Measurements from ENCODE around the gene GMDS. TPM values are rescaled to one million over a fixed set of nuclear protein-coding genes. Genes with fewer than 3 reads are reported as not detected.

The GMDS gene
- total and polyA plus RNA-seq, 2 of the 4 experiments (the other 2 are of a cell fraction), result 7.3 to 21.9 TPM

DNA sequence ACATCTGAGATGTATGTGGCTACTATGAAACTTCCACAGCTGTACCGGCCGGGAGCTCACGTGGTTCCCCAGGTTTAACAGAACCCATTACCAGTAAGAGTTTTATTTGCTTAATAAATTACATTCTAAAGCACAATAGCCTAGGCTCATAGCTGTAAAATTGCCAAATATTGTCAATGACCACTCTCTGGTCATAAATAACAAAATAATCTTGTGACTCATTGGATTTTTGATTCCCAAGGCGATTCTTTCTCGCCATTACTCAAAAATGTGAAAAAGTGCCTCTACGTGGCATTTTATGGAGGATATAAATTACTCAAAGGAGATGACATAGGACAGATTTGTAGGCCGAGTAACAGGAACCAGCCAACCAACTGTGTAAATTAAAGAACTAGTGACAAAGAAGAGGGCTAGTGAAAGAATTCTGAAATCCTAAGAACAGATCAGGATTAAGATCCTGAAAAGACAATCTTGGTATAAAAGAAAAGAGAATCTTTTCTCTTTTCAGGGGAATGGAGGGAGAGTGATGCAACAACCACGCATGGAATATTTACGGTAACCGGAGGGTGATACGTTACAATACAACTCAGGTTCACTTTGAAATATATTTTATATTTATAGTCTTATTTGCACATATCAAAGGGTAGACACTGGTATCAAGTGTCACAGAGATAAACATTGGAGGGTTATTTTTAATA lies 436.0 kb downstream of the GMDS start:
- no peak overlapping the region for H3K4ac ChIP-seq (ENCODE audit: low read depth, low read length)
- no peak overlapping the region for H3K56ac ChIP-seq (ENCODE audit: extremely low read depth, insufficient read depth, low read length)
- in situ Hi-C loops (cut with MboI; ENCODE audit: low sequenced_read_pairs) (no loop called here), dilution Hi-C loops (cut with HindIII; ENCODE audit: low sequenced_read_pairs, unreplicated experiment) (no loop called here), intact Hi-C loops (cut with micrococcal nuclease) (no loop called here)
- H2BK5ac ChIP-seq (ENCODE audit: low read depth, low read length, poor library complexity, severe bottlenecking), result no peak overlapping the region
- H4K8ac ChIP-seq (ENCODE audit: low read depth in 2 of 2, low read length in 2 of 2), result no peak overlapping the region
- H2BK15ac ChIP-seq (ENCODE audit: low read depth, low read length), result no peak overlapping the region
- no peaks in the 10 kb centered on the region for H3K36me3 ChIP-seq (ENCODE audit: control insufficient read depth, insufficient read depth, low read length)
- H3K14ac ChIP-seq (replicated peaks; ENCODE audit: low read depth, low read length), result no peak overlapping the region
- ChIA-PET CTCF (no interaction called here), POLR2A (ENCODE audit: unreplicated experiment) (no interaction called here)
- no TSS peak for BruUV-seq (replicated peaks)
- H3K9ac ChIP-seq (ENCODE audit: low read depth, low read length), result no peak overlapping the region
- H3K27ac ChIP-seq (ENCODE audit: insufficient read depth, low read length), result no peak overlapping the region
- H3K4me2 ChIP-seq (ENCODE audit: low read depth, low read length), result no peak overlapping the region
- no peak overlapping the region for H3K18ac ChIP-seq (ENCODE audit: low read depth, low read length)
- no CpG with 5 or more reads among the region's 11 CpGs for WGBS, 2 experiments (ENCODE audit: extremely low coverage in 2 of 2, insufficient read length in 1 of 2)
- H3K4me3 ChIP-seq (ENCODE audit: insufficient read depth, low read depth, low read length), result no peak overlapping the region
- no peaks in the 10 kb centered on the region for H3K9me1 ChIP-seq (ENCODE audit: insufficient read depth, low read length)
- DNase-seq, result no peak
- H3K9me3 ChIP-seq (ENCODE audit: control insufficient read depth, insufficient read depth, low read length), result no peaks in the 10 kb centered on the region
- H2BK20ac ChIP-seq (ENCODE audit: low read depth, low read length), result no peak overlapping the region
- H4K5ac ChIP-seq (ENCODE audit: low read depth, low read length), result no peak overlapping the region
- H2AK5ac ChIP-seq (ENCODE audit: low read depth, low read length), result no peak overlapping the region
- no peak overlapping the region for H2AFZ ChIP-seq (replicated peaks; ENCODE audit: low read length, poor library complexity)
- TF ChIP-seq, protein P1, sequence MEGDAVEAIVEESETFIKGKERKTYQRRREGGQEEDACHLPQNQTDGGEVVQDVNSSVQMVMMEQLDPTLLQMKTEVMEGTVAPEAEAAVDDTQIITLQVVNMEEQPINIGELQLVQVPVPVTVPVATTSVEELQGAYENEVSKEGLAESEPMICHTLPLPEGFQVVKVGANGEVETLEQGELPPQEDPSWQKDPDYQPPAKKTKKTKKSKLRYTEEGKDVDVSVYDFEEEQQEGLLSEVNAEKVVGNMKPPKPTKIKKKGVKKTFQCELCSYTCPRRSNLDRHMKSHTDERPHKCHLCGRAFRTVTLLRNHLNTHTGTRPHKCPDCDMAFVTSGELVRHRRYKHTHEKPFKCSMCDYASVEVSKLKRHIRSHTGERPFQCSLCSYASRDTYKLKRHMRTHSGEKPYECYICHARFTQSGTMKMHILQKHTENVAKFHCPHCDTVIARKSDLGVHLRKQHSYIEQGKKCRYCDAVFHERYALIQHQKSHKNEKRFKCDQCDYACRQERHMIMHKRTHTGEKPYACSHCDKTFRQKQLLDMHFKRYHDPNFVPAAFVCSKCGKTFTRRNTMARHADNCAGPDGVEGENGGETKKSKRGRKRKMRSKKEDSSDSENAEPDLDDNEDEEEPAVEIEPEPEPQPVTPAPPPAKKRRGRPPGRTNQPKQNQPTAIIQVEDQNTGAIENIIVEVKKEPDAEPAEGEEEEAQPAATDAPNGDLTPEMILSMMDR (conservative IDR thresholded peaks at IDR 0.05; ENCODE audit: low read depth, low read length), result no peak
- no peak for TF ChIP-seq MAZ (IDR thresholded peaks at IDR 0.05; ENCODE audit: borderline replicate concordance, low read depth, low read length)
- TF ChIP-seq NFE2L2 (IDR thresholded peaks at IDR 0.05; ENCODE audit: low read depth, low read length), result no peak
- no peak for TF ChIP-seq CEBPB (IDR thresholded peaks at IDR 0.05; ENCODE audit: low read depth, low read length)
- no peak for TF ChIP-seq POLR2A (IDR thresholded peaks at IDR 0.05; ENCODE audit: low read depth, low read length)
- no peak for TF ChIP-seq ELK1 (IDR thresholded peaks at IDR 0.05; ENCODE audit: borderline replicate concordance, low read depth, low read length)
- no peak for TF ChIP-seq SMC3 (IDR thresholded peaks at IDR 0.05; ENCODE audit: low read depth, low read length)
- TF ChIP-seq RFX5 (IDR thresholded peaks at IDR 0.05; ENCODE audit: low read depth, low read length), result no peak
- no peak overlapping the region for H4K91ac ChIP-seq (ENCODE audit: insufficient read depth, low read depth, low read length)
- no peak overlapping the region for H2AK9ac ChIP-seq (replicated peaks; ENCODE audit: low read depth, low read length, poor library complexity)
- no peaks in the 10 kb centered on the region for H3K4me1 ChIP-seq (ENCODE audit: control insufficient read depth, insufficient read depth, low read length)
- H4K20me1 ChIP-seq (ENCODE audit: insufficient read depth, low read length), result no peaks in the 10 kb centered on the region
- no peaks in the 10 kb centered on the region for H3K79me1 ChIP-seq (ENCODE audit: low read depth in 1 of 2, low read length in 2 of 2)
- H3K27me3 ChIP-seq (ENCODE audit: control insufficient read depth, insufficient read depth, low read length), result no peaks in the 10 kb centered on the region
- no peak overlapping the region for H2BK120ac ChIP-seq (ENCODE audit: low read depth, low read length)
- no peak overlapping the region for H3K23ac ChIP-seq (ENCODE audit: low read depth, low read length)
- ATAC-seq (ENCODE audit: low read depth), result no peak
